Stimulated activated CD4-positive, alpha-beta T cell treated with anti-CD3 and anti-CD28 coated beads, Interleukin-15, amount 100 ng/mL, for 48 hours (primary cell): ENCODE results near the gene OSTF1.
A peak's percentile ranks its signal among the peaks of the same experiment; 100 is the strongest.

Experiments used
- DNase-seq, 2 donors: peaks; one replicate each; pipeline ENCODE4 v3.0.0-alpha.2; 2020; ENCODE audit warnings: low read depth in 2 of 2

Gene OSTF1

GRCh38 chr9:75164573-75164972, 76.3 kb downstream of the OSTF1 start:
- DNase-seq, result no peak

- no peak for DNase-seq
These were observed 79.0 kb downstream of the OSTF1 start for GRCh38 chr9:75167281-75167680.

- DNase-seq, result no peak
These were observed 80.2 kb downstream of the OSTF1 start for GRCh38 chr9:75168270-75169178.

GRCh38 chr9:75169623-75170022, 81.3 kb downstream of the OSTF1 start:
- DNase-seq, result no peak

- DNase-seq, result no peak
These were observed 82.6 kb downstream of the OSTF1 start for GRCh38 chr9:75170898-75171360.

- no peak for DNase-seq
These were observed 87.1 kb downstream of the OSTF1 start for GRCh38 chr9:75175395-75175794.

GRCh38 chr9:75176037-75176436, 87.7 kb downstream of the OSTF1 start:
- DNase-seq, result no peak

GRCh38 chr9:75181750-75182149, 93.4 kb downstream of the OSTF1 start:
- DNase-seq, result no peak

- DNase-seq, result no peak
These were observed 95.0 kb downstream of the OSTF1 start for GRCh38 chr9:75183306-75183705.

GRCh38 chr9:75184471-75184870, 96.2 kb downstream of the OSTF1 start:
- DNase-seq, result no peak

GRCh38 chr9:75185585-75186170, 97.4 kb downstream of the OSTF1 start:
- DNase-seq, result peak; percentile 32 to 47

GRCh38 chr9:75186767-75187380, 98.6 kb downstream of the OSTF1 start:
- no peak for DNase-seq

- DNase-seq, result no peak
These were observed 100.4 kb downstream of the OSTF1 start for GRCh38 chr9:75188756-75189155.

GRCh38 chr9:75190762-75191161, 102.4 kb downstream of the OSTF1 start:
- DNase-seq, result no peak
